Panc1 (cell line): Measurements from ENCODE around the gene NDUFA13. TPM values are rescaled to one million over a fixed set of nuclear protein-coding genes. Genes with fewer than 3 reads are reported as not detected.

ENCODE experiments used
- total RNA-seq: library from RNA; stranded (reverse); gene quantifications from one replicate; pipeline ENCODE4 v1.2.1, GENCODE V29; 2021; ENCODE audit not compliant: unreplicated experiment

NDUFA13 gene
- total RNA-seq, 1 experiment from 2014 or later, result 287 TPM

Other genes with a start within 250 kb of the NDUFA13 start
- 2.7 TPM for gene TM6SF2, start 242.9 kb upstream of the NDUFA13 start, total RNA-seq
- gene SUGP1, start 195.7 kb upstream of the NDUFA13 start, total RNA-seq, result 41.5 TPM
- gene MAU2, start 195.4 kb upstream of the NDUFA13 start, total RNA-seq, result 38.0 TPM
- 99.6 TPM for gene GATAD2A, start 110.5 kb upstream of the NDUFA13 start, total RNA-seq
- 1.8 TPM for gene TSSK6, start 677 bp upstream of the NDUFA13 start, total RNA-seq
- 6.1 TPM for gene YJEFN3, start 12.7 kb downstream of the NDUFA13 start, total RNA-seq
- gene CILP2, start 22.0 kb downstream of the NDUFA13 start, total RNA-seq, result 0.46 TPM
- 8.3 TPM for gene PBX4, start 102.5 kb downstream of the NDUFA13 start, total RNA-seq
- 16.0 TPM for gene LPAR2, start 112.0 kb downstream of the NDUFA13 start, total RNA-seq
- 18.1 TPM for gene GMIP, start 127.4 kb downstream of the NDUFA13 start, total RNA-seq
- gene ATP13A1, start 147.5 kb downstream of the NDUFA13 start, total RNA-seq, result 62.3 TPM
- 15.6 TPM for gene ZNF101, start 152.6 kb downstream of the NDUFA13 start, total RNA-seq
- gene ZNF14, start 216.9 kb downstream of the NDUFA13 start, total RNA-seq, result 5.6 TPM